Germinal center (tissue), 1 donor: ENCODE data around the gene PCARE.
"Not testable (repeated sequence)": the region's sequence is repeated elsewhere in the genome, so short reads cannot be mapped to it uniquely, and the experiment has no call there.

Experiments used
- DNase-seq: peaks from one replicate; pipeline ENCODE4 v3.0.0; 2012; ENCODE audit warnings: mixed read lengths, low spot score

PCARE gene

GRCh38 chr2:29074411-29074810, at the start of gene PCARE:
Gene PCARE, minus strand, starts transcription at chr2:29074523. Its CDS starts 262 bp downstream, at chr2:29074261.
- DNase-seq: no peak

- DNase-seq: no peak
Observed at GRCh38 chr2:29123617-29124349, 49.5 kb upstream of the PCARE start.

GRCh38 chr2:29120846-29121245, 46.5 kb upstream of the PCARE start:
- no peak for DNase-seq

- DNase-seq: no peak
Observed at GRCh38 chr2:29119211-29119610, 44.9 kb upstream of the PCARE start.

GRCh38 chr2:29117636-29118303, 43.4 kb upstream of the PCARE start:
- DNase-seq: no peak

- DNase-seq: peak; percentile 54
Observed at GRCh38 chr2:29115797-29116781, 41.8 kb upstream of the PCARE start.

GRCh38 chr2:29114946-29115609, 40.8 kb upstream of the PCARE start, which contains the start of gene CLIP4:
Gene CLIP4, plus strand, starts transcription at chr2:29115415. Its CDS starts 5,974 bp downstream, at chr2:29121389.
- peak; percentile 84 for DNase-seq

GRCh38 chr2:29114586-29114945, 40.2 kb upstream of the PCARE start:
- no peak for DNase-seq

GRCh38 chr2:29113891-29114321, 39.6 kb upstream of the PCARE start:
- DNase-seq: no peak

GRCh38 chr2:29113027-29113686, 38.8 kb upstream of the PCARE start:
- DNase-seq: no peak

GRCh38 chr2:29112379-29112778, 38.1 kb upstream of the PCARE start:
- DNase-seq: no peak

- DNase-seq: no peak
Observed at GRCh38 chr2:29110916-29111535, 36.7 kb upstream of the PCARE start.

GRCh38 chr2:29109246-29109645, 34.9 kb upstream of the PCARE start:
- DNase-seq: no peak

- DNase-seq: no peak
Observed at GRCh38 chr2:29108225-29108624, 33.9 kb upstream of the PCARE start.

- not testable (repeated sequence) for DNase-seq
Observed at GRCh38 chr2:29107547-29107946, 33.2 kb upstream of the PCARE start.

- DNase-seq: no peak
Observed at GRCh38 chr2:29106980-29107388, 32.7 kb upstream of the PCARE start.

GRCh38 chr2:29106256-29106655, 31.9 kb upstream of the PCARE start:
- DNase-seq: no peak

GRCh38 chr2:29105375-29105774, 31.1 kb upstream of the PCARE start:
- DNase-seq: no peak

GRCh38 chr2:29104688-29105087, 30.4 kb upstream of the PCARE start:
- no peak for DNase-seq

- no peak for DNase-seq
Observed at GRCh38 chr2:29100564-29100963, 26.2 kb upstream of the PCARE start.

- DNase-seq: no peak
Observed at GRCh38 chr2:29097569-29097968, 23.2 kb upstream of the PCARE start.
